Lung (tissue), 12 donors: Measurements from ENCODE around the gene RANGAP1. TPM values are rescaled to one million over a fixed set of nuclear protein-coding genes. Genes with fewer than 3 reads are reported as not detected.

ENCODE experiments used
- ATAC-seq: fragments of 200-7000 bp; cut with Tn5 transposase; one replicate; pipeline ENCODE4 v1.9.1; 2020; ENCODE audit warnings: moderate number of reproducible peaks; ENCODE audit not compliant: insufficient read depth, low FRiP score
- DNase-seq, 3 donors: peaks; one replicate each; pipeline ENCODE4 v3.0.0-alpha.2; 2013 to 2017
- H3K27ac ChIP-seq, 2 donors: one replicate each; pipeline ENCODE4 v1.5.1; 2013; ENCODE audit warnings: mild to moderate bottlenecking in 2 of 2, moderate library complexity in 2 of 2, control low read depth in 1 of 2, inconsistent platforms in 1 of 2, low read depth in 1 of 2, low read length in 1 of 2
- H3K27me3 ChIP-seq, 3 donors: one replicate each; pipeline ENCODE4 v1.5.1; 2013; ENCODE audit warnings: low read length in 2 of 3; ENCODE audit not compliant: control insufficient read depth in 3 of 3, insufficient read depth in 3 of 3
- H3K36me3 ChIP-seq, 4 donors: one replicate each; pipeline ENCODE4 v1.5.1; 2013; ENCODE audit warnings: low read length in 4 of 4, mild to moderate bottlenecking in 1 of 4, moderate library complexity in 1 of 4; ENCODE audit not compliant: control insufficient read depth in 4 of 4, insufficient read depth in 4 of 4
- H3K4me1 ChIP-seq, 5 donors: one replicate each; pipeline ENCODE4 v1.5.1; 2013; ENCODE audit warnings: low read length in 5 of 5, mild to moderate bottlenecking in 2 of 5, moderate library complexity in 1 of 5; ENCODE audit not compliant: control insufficient read depth in 5 of 5, insufficient read depth in 5 of 5
- H3K4me3 ChIP-seq: one replicate; pipeline ENCODE4 v1.5.1; 2013; ENCODE audit warnings: mild to moderate bottlenecking, control low read depth, moderate library complexity
- H3K9ac ChIP-seq, 2 donors: one replicate each; pipeline ENCODE4 v1.5.1; 2013; ENCODE audit warnings: low read length in 2 of 2, control low read depth in 1 of 2; ENCODE audit not compliant: insufficient read depth in 1 of 2
- H3K9me3 ChIP-seq, 4 donors: one replicate each; pipeline ENCODE4 v1.5.1; 2013; ENCODE audit warnings: low read length in 3 of 4, mild to moderate bottlenecking in 1 of 4, moderate library complexity in 1 of 4; ENCODE audit not compliant: control insufficient read depth in 4 of 4, insufficient read depth in 3 of 4
- CTCF ChIP-seq: IDR thresholded peaks from 2 replicates; pipeline ENCODE4 v1.5.1; 2012; ENCODE audit warnings: mild to moderate bottlenecking; ENCODE audit errors: control extremely low read depth, extremely low read depth
- WGBS, 2 donors: extraction: QIAGEN DNeasy Blood & Tissue Kit; methylation state at CpG; one replicate each; pipeline ENCODE4 v1.1.7; 2013; 5-methylcytosine and 5-hydroxymethylcytosine counted together
- polyA plus RNA-seq, 2 donors: library from polyadenylated mRNA; stranded (reverse); fragments of 200-250 nt; gene quantifications; one replicate each; pipeline ENCODE4 v1.2.1, GENCODE V29; 2013
- total RNA-seq, 2 donors: library from RNA; depleted of rRNA in 1 of 2; stranded (reverse); fragments of >200 nt in 1 of 2; gene quantifications; one replicate each; pipeline ENCODE4 v1.2.1, GENCODE V29; 2014 to 2021
- donor health status: control.
- donor health status: control.
- donor health status: Bipolar disorder and iron deficiency.
- donor health status: healthy.
- donor health status: DM: yes; HTN: yes; CAD: no.

RANGAP1 gene
- total and polyA plus RNA-seq, 4 donors: 21.7 to 49.3 (median 41.2) TPM

GRCh38 chr22:41215409-41215808 is 70.6 kb downstream of the RANGAP1 start:
- no peak for TF ChIP-seq CTCF
- DNase-seq (no peak), ATAC-seq (no peak)
- Histone ChIP-seq H3K27me3 (no peaks in the 10 kb centered on the region), H3K4me3 (no peak overlapping the region), H3K9me3 (peaks cover 0 to 6% (median 0%) of the 10 kb centered on the region in 4 donors), H3K9ac (no peak overlapping the region), H3K27ac (no peak overlapping the region), H3K4me1 (peaks cover 0 to 11% (median 6%) of the 10 kb centered on the region in 5 donors), H3K36me3 (peaks cover 8 to 26% (median 25%) of the 10 kb centered on the region in 4 donors)
- WGBS, 2 donors: 98% methylated on average over 10 of the region's 10 CpGs

DNA sequence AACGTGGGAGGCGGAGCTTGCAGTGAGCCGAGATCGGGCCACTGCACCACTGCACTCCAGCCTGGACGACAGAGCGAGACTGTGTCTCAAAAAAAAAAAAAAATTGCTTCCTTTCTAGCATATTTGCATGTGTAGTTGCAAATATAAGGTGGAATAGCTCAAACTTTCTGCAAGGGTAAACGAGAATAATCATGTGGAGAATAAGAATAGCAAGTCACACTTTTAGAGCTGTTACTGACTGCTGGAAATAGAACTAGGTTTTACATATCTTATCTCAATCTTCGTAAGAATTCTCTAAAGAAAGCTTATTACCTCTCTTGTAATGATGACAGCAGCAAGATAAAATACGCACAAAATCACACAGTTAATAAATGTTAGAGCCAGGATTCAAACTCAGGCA is 79.3 kb downstream of the RANGAP1 start:
- no peak overlapping the region for H3K9ac ChIP-seq
- TF ChIP-seq CTCF: no peak
- no peaks in the 10 kb centered on the region for H3K27me3 ChIP-seq
- H3K27ac ChIP-seq: no peak overlapping the region
- H3K4me1 ChIP-seq: peaks cover 0 to 7% (median 4%) of the 10 kb centered on the region in 5 donors
- no peaks in the 10 kb centered on the region for H3K9me3 ChIP-seq
- H3K36me3 ChIP-seq: peaks cover 0 to 12% (median 3%) of the 10 kb centered on the region in 4 donors
- no peak for DNase-seq
- ATAC-seq: no peak
- WGBS, 2 donors: 93 to 97% methylated on average over 9 of the region's 9 CpGs
- no peak overlapping the region for H3K4me3 ChIP-seq

GRCh38 chr22:41204992-41205900 is 80.7 kb downstream of the RANGAP1 start, which contains the start of gene L3MBTL2:
TSS of gene L3MBTL2 (plus strand) at chr22:41205312. CDS start at chr22:41205363, 51 bp downstream.
- no peak for TF ChIP-seq CTCF
- peak within 1 kb of the TSS; percentile 58 to 90 for H3K27ac ChIP-seq
- H3K4me3 ChIP-seq: peak within 1 kb of the TSS; percentile 83
- H3K9ac ChIP-seq: peak within 1 kb of the TSS; percentile 75 to 89
- no peaks in the 10 kb centered on the region for H3K27me3 ChIP-seq
- 2 to 3% methylated on average over 46 to 47 of the region's 47 CpGs for WGBS, 2 donors
- DNase-seq (peak; percentile 95 to 98 (median 97)), ATAC-seq (peak; percentile 99)
- H3K9me3 ChIP-seq: no peaks in the 10 kb centered on the region
- H3K4me1 ChIP-seq: peaks cover 0 to 7% (median 4%) of the 10 kb centered on the region in 5 donors
- H3K36me3 ChIP-seq: peaks cover 0 to 9% (median 3%) of the 10 kb centered on the region in 4 donors
